HG03108 (cell line): ENCODE results near the gene MYD88.

ENCODE experiments used
- ATAC-seq: cut with Tn5 transposase; IDR thresholded peaks from one replicate; pipeline ENCODE4 v1.9.1; 2021; ENCODE audit warnings: moderate library complexity; ENCODE audit not compliant: unreplicated experiment

The MYD88 gene

DNA sequence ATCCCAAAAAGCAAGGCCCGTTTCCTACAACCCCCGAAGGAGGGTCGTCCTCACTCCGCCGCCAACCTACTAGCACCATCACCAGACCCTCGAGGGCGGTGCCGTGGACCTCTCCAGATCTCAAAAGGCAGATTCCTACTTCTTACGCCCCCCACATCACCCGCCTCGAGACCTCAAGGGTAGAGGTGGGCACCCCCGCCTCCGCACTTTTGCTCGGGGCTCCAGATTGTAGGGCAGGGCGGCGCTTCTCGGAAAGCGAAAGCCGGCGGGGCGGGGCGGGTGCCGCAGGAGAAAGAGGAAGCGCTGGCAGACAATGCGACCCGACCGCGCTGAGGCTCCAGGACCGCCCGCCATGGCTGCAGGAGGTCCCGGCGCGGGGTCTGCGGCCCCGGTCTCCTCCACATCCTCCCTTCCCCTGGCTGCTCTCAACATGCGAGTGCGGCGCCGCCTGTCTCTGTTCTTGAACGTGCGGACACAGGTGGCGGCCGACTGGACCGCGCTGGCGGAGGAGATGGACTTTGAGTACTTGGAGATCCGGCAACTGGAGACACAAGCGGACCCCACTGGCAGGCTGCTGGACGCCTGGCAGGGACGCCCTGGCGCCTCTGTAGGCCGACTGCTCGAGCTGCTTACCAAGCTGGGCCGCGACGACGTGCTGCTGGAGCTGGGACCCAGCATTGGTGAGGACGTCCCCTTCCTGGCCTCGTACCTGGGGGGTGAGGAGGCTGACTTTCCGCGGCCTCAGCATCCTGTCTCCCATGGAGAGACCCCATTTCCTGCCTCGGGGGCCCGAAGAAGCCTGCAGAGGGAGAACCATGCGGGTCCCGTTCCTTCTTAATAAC is at the start of gene MYD88:
Gene MYD88 (plus strand): TSS at position 313 of the 842 bp plus-strand sequence. CDS start 40 bp downstream, at position 353.
- ATAC-seq = peak; percentile 29

DNA sequence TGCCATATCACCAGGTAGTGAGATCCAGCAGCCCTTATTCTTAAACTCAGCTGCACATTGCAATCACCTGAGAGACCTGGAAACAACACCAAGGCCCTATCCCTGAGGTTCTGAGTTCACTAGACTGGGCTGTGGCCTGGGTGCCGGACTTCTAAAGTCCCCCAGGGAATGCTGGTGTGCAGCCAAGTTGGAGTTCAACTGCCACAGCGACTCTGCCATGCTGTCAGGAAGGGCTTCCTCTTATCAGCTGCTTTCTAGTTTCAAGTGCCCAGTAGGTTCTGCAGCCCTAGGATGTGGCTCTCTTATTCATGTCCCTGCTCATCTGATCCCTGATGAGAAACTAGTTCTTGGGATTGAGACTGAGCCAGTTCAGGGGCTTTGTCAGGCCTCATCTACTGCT is 49.3 kb upstream of the MYD88 start:
- ATAC-seq = no peak

DNA sequence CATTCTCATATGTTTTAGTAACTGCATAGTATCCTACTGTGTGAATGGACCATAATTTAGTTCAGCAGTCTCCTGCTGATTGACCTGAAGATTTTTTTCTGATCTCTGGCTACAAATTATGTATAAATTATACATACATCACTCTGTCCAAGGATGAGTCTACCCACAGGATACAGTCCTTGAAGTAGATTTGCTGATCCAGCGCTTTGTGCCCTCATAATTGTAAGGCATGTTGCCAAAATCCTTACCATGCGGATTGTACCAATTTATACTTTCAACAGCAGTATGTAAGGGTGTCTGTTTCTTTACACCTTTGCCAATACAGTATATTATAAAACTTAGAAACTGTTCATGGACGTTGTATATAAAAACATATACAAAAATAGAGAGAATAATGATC is 48.0 kb upstream of the MYD88 start:
- ATAC-seq = no peak

DNA sequence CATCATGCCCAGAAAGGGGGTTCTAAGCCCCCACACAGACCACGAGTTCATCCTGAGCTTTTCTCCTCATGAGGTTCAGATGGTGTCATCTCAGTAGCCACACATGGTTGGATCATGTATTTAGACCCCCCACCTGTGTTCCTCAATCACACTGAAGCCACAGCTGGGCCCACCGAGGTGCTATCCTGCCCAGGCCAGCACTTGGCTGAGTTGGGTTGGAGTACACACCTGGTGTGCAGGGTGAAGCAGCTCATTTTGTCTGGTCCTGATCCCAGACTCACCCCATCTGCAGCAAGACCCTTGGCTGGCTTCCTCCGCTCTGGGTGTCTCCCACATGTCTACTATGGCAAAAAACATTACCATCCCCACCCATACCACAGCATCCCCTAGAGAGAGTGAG is 43.5 kb upstream of the MYD88 start:
- ATAC-seq = no peak

DNA sequence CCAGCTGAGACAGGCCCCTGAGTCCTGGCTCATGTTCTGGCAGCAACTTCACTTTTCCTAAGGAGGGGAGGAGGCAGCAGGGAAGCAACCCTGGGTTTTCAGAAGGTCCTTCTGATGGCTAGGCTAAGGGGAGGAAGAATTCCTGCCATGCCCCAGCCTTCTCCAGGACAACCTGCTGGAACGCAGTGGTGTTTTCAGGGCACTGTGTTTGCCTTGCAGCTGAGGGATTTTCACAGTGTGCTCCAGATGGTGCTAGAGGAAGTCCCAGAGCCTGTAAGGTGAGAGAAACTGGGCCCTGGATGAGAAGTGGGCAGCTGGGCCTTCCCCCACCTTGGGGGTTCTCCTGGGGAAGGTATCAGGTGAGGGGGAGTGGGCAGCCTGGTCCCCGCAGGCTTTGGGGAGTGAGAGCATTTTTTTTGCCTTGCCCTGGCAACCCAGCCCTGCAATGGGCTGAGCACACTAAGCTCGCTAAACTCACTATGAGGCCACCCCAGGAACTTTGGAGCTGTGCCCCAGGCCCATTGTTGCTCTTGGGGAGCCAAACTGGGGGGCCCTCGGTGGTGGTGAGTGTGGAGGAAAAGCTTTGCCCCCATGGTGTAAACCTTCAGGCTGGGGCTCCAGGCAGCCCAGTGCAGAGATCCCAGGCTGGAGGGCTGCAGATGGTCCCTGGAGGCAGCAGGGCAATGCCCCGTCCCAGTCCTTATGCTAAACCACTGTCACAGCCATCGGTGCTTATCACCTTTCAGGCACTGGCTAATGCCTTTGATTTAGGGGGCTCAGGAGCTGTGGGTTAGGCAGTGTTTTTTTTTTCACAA is 42.6 kb upstream of the MYD88 start:
- no peak for ATAC-seq

DNA sequence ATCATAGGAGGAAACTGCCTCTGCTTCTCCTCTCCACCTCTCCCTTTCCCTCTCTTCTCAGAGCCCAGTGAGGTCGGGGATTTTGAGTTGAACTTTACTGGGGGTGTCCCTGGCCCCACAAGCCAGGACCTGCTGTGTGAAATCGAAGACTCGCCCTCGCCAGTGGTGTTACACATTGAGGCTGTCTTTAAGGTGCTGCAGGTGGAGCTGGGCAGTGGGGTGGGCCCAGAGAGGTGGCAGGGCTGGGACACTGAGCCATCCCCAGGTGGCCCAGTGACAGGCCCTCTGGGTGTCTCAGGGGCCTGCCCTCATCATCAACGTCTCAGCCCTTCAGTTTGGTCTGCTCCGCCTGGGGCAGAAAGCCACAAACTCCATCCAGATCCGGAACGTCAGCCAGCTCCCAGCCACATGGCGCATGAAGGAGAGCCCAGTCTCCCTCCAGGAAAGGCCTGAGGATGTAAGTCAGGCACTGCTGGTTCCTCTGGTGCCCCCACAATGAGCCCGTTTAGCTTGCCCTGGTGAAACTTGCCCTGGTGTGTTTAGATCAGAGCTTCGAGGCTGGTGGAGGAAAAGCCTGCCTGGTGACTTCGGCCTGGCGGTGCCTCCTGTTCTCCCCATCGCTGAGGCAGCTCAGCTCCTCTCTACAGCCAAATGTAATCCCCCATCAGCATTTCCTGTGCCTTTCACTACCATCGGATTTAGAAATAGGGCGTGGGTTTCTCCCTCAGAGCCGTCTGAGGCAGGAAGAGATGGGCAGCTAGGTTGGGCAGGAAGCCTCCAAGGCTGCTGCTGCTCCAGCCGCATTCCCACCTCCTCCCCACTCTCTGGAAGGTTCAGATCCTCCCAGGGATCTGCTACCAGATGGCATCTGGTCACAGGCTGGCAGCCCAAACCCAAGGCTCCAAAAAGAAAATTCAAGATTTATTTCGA is 40.8 kb upstream of the MYD88 start:
- ATAC-seq = no peak

DNA sequence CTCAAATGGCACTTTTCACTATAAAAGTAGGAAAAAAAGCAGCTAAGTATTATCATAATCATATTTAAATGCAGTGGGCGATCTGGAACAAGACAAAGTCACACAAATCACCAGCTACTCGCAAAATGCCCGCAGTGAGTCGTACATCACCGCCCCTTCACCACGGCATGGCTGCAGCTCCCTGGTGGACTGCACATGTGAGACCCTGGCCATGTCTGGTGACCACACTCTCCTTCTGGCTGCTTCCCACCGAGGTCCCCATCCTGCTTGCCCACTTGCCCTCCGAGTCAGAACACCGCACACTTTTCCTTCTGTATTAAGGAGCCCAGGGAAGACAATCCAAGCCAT is 40.1 kb upstream of the MYD88 start:
- no peak for ATAC-seq

DNA sequence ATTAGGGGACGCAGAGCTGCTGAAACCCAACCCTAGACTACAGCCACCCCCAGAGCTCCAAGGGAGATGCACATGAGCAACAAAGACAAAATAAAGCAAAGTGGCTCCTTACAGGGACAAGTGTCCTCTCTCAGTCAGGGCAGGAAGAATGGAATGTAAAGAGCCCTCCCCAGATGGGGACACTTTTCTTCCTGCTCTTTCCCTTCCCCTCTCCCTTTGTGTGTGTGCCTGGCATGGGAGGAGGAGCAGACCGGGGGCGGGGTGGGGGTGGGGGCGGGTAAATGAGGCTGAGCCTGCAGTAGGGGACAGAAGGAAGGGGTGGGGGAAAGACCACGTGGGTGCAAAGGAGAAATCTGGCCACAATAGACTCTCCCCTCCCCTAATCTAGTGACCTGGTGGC is 38.9 kb upstream of the MYD88 start:
- ATAC-seq = no peak

DNA sequence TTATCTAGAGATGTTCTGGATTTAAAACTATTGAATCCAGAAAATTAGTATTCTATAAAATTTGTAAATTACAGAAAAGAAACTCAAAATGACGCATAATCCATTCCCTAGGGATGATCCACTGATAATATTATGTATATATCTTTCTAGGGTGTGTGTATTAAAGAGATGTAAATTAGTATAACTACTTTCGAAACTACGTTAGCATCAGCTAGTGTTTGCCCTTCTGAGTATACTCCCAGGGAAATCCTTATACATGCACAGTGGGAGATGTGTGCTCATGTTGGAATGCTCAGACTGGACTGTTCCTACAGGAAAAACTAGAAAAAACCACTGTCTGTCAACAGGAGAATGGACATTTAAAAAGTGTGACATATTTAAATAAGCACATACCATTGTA is 38.0 kb upstream of the MYD88 start:
- no peak for ATAC-seq

DNA sequence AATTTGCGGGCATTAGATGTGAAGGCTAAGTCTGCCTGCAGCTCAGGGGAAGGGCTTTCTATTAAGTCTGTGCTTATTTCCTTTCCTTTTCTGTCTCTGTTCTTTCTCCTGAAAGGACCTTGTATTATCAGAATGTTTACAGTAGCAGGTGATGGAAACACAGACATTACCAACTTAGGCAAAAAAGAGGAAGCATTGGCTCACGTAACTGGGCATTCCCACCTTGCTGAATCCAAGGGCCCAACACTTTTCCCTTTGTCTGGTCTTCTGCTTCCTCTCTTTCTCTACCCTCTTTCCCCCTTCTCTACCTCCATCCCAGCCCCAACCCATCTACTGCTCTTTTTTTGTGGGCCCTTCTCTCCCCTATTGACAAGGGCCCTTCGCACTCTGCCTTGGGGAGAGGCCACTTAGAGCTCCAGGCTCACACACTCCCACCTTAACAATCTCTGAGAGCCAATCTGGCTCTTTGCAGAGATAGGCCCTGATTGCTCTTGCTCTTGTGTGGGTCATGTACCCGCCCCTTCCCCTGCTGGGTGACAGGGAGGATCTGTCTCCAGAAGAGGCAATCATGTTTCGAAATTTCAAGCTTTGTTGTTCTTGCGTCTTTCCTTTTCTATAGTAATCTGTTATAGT is 36.5 kb upstream of the MYD88 start:
- no peak for ATAC-seq

DNA sequence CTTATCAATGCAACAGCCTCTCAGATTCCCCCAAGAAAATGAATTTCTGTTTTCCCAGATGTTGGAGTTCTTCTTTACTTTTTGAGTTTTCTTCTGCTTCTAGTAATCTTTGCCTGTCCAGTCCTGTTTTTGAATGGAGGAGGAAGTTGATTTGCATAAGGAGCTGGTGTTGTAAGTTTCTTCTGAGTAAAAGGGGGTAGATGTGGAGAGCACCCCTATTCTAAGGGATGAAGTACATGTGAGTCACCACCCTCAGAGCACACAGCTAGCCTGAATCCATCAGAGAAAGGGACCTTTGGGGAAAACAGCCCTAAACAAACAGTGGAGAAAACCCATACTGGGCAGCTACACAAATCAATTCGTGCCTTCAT is 36.0 kb upstream of the MYD88 start:
- ATAC-seq = no peak

DNA sequence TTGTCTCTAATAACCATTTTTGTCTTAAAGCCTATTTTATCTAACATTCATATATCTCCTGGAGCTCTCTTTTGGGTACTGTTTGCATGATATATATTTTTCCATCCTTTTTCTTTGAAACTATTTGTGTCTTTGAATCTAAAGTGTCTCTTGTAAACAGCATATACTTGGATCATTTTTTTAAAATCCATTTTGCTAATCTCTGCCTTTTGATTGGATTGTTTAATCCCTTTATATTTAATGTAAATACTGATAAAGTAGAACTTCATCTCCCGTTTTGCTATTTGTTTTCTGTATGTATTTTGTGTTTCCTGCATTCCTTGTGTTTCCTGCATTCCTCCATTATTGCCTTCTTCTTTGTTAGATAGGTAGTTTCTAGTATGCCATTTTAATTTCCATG is 32.9 kb upstream of the MYD88 start:
- no peak for ATAC-seq

DNA sequence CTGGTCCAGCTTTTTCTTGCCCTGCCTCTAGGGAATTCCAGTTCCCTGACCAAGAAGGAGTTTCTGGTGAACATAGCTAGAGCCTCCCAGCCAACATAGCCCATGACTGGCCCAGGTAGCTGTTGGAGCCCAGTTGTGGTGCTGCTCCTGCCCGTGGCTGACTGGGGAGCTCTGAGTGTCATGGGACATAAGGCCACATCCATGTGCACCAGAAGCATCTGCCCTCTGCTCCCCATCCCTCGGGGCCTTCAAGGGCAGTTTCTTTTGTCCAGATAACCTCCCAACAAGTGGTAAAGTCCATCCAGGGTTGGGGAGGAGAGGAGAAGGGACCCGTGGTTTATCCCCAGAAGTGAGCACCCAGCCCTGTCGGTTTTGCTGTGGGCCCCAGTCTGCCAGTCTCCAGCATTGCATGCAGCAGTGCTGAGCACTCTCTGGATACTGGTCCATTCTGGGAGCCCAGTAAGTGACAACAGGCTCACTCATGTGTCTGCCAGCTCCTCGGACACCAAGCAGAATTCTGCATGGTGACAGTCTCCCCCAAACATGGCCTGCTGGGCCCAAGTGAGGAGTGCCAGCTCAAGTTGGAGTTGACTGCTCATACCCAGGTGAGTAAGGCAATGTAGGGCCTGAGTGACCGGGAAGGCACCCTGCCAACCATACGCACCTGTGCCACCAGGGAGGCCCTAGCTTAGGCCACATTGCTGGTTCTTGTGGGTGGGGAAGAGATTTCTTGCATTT is 30.4 kb upstream of the MYD88 start:
- ATAC-seq = no peak

DNA sequence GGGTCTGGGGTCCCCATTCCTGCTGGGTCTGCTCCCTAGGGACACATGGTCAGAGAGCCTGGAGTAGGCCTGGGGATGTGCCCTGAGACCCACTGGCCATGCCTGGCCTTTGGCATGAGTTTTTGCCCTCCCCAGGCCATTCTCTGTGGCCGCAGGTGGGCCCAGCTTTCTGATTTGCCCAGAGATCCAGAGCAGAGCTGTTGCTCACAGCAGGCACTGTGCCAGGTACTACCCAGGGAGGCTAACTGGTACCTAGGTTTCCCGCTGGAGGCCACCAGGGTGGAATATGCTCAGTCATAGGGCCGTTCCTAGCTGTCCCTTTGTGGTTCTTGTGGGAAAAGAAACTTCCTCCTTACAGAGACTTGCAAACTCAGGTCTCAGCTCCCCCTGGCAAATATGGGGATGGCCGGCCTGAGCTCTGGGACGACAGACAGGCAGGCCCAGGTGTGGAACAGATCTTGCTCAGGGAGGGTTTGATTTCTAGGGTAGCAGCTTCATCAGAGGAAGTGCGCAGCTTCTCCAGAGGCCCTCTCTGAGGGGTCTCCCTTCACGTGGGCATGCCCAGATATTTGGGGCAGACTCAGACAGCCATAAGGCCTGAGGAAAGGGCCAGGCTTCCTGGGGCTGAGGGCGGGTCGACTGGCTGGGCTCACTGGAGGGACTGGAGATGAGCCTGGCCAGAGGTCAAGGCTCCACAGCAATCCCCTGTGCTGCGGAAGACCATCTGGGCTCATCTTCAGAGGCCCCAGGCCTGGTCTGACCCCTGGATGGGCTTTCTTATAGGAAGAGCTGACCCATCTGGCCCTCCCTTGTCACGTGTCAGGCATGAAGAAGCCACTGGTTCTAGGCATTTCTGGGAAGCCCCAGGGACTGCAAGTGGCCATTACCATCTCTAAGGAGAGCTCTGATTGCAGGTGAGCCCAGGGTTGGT is 29.5 kb upstream of the MYD88 start:
- ATAC-seq = no peak

DNA sequence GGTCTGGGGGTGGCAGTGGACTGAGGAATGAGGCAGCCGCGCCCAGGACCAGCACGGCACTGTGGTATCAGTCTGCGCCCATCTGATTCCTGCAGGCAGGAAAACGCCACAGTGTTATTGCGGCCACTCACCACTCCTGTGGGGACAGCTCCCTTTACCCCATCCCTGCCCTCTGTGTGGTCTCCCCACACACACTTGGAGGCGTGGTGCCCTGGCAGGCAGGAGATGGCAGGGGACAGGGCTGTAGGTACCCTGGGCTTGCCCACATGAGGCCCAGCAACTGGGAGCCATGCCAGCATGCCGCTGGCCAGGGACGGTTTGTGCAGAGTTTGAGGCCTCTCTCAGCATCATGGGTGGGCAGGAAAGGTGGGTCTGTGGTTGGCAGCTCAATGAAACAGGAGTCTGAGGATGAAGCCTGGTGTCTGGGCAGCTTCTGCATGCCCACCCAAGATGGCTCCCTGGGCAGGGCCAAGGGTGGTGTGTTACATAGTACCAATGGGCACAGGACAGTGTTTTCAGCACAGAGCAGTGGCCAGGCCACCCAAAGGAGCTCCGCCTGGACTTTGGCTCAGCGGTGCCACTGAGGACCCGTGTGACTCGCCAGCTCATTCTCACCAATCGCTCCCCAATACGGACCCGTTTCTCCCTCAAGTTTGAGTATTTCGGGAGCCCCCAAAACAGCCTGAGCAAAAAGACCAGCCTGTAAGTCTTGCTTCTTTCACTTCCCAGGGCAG is 28.7 kb upstream of the MYD88 start:
- ATAC-seq = no peak

DNA sequence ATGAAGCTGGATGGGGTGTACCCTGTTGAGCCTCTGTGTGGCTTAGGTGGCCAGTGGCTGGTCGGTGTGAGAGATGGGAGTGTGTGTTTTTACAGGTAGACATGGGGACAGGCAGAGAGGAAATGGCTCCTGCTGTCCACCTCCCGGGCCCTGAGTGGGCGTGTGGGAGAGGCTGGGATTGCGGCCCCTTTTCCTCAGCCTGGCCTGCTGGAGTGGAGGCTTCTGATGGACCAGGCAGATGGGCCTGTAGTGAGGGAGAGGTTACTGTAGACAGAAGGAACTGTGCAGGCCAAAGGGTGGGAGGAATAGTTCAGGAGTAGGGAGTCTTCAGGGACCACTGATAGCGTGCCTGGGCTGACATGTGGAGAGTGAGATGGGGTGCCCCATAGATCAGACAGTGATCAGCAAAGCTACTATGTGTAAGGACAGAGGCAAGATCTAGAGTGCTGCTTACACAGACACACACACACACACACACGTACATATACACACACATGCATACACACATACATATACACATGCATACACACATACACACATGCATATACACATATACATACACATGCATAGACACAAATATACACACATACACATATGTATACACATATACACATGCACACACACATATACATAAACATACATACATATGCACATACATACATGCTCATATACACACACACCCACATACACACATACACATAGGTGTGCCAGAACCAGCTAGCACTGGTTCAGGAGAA is 28.0 kb upstream of the MYD88 start:
- ATAC-seq = no peak

DNA sequence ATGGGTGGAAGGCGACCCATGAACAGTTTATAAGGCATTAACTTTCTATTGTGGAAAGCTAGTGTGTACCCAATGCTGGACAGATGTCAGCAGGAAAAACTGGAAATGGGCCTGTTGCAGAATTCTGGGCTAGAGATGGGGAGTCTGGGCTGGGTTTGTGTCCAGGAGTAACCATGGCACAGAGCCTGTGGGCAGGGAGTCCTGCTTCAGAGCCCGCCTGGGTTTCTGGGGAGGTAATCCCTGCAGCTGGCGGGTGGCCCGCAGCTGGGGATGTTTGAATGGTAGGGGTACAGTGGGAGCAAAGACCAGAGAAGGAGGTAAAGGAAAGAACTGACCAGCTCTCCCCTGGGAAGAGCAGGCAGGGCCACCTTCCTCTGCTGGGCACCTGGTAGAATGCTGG is 27.3 kb upstream of the MYD88 start:
- no peak for ATAC-seq
